22Rv1 (cell line): ENCODE data around the gene PAPSS2.

Experiments used
- ZFX ChIP-seq: fragments of 450-650 bp; IDR thresholded peaks from 2 replicates; pipeline ENCODE4 v1.6.1; 2017; ENCODE audit warnings: antibody characterized with exemption, borderline replicate concordance
- TF ChIP-seq, protein P1 (sequence below): fragments of 450-650 bp; IDR thresholded peaks from 2 replicates; pipeline ENCODE4 v1.5.1; 2017; ENCODE audit warnings: mild to moderate bottlenecking

DNA sequence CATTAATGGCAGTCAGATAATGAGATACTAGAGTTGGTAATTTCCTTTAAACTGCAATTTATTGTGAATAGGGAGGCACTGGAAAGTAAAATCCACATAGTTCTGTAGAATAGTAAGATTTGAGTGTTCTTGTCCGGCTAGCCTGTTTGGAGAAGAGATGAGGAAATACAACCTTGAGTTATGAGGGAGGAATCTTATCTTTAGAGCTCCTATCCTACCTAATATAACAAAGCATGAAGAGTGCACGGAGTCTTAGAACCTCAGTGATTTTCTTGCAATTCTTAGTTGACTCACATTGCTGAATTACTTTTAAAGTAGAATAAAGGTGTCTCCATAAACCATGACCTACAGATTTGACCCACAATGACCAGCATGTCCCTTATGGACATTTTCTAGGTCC is 84.9 kb downstream of the PAPSS2 start:
- TF ChIP-seq ZFX, result no peak
- TF ChIP-seq, protein P1, sequence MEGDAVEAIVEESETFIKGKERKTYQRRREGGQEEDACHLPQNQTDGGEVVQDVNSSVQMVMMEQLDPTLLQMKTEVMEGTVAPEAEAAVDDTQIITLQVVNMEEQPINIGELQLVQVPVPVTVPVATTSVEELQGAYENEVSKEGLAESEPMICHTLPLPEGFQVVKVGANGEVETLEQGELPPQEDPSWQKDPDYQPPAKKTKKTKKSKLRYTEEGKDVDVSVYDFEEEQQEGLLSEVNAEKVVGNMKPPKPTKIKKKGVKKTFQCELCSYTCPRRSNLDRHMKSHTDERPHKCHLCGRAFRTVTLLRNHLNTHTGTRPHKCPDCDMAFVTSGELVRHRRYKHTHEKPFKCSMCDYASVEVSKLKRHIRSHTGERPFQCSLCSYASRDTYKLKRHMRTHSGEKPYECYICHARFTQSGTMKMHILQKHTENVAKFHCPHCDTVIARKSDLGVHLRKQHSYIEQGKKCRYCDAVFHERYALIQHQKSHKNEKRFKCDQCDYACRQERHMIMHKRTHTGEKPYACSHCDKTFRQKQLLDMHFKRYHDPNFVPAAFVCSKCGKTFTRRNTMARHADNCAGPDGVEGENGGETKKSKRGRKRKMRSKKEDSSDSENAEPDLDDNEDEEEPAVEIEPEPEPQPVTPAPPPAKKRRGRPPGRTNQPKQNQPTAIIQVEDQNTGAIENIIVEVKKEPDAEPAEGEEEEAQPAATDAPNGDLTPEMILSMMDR, result no peak
